Fibroblast of peridontal ligament (primary cell): Measurements from ENCODE around the gene BACH2.
"Not testable (repeated sequence)": the region's sequence is repeated elsewhere in the genome, so short reads cannot be mapped to it uniquely, and the experiment has no call there.

Experiments used
- DNase-seq: peaks from one replicate; pipeline ENCODE4 v3.0.0-alpha.2; 2010; ENCODE audit errors: extremely low read depth

Gene BACH2

GRCh38 chr6:90158936-90159335, 137.7 kb downstream of the BACH2 start:
- no peak for DNase-seq

- no peak for DNase-seq
Measured at GRCh38 chr6:90157441-90157840, 139.2 kb downstream of the BACH2 start.

GRCh38 chr6:90156861-90157260, 139.8 kb downstream of the BACH2 start:
- no peak for DNase-seq

- DNase-seq = no peak
Measured at GRCh38 chr6:90154755-90155470, 141.7 kb downstream of the BACH2 start.

GRCh38 chr6:90151576-90152422, 144.8 kb downstream of the BACH2 start:
- no peak for DNase-seq

GRCh38 chr6:90149280-90149679, 147.4 kb downstream of the BACH2 start:
- no peak for DNase-seq

- DNase-seq = no peak
Measured at GRCh38 chr6:90148867-90149266, 147.8 kb downstream of the BACH2 start.

GRCh38 chr6:90146921-90147649, 149.6 kb downstream of the BACH2 start:
- no peak for DNase-seq

- no peak for DNase-seq
Measured at GRCh38 chr6:90146024-90146423, 150.6 kb downstream of the BACH2 start.

GRCh38 chr6:90144928-90145555, 151.6 kb downstream of the BACH2 start:
- DNase-seq = no peak

- DNase-seq = no peak
Measured at GRCh38 chr6:90144396-90144795, 152.2 kb downstream of the BACH2 start.

GRCh38 chr6:90140683-90141082, 156.0 kb downstream of the BACH2 start:
- DNase-seq = no peak

- no peak for DNase-seq
Measured at GRCh38 chr6:90139272-90139817, 157.3 kb downstream of the BACH2 start.

- no peak for DNase-seq
Measured at GRCh38 chr6:90136837-90137568, 159.6 kb downstream of the BACH2 start.

- peak; percentile 20 for DNase-seq
Measured at GRCh38 chr6:90136176-90136575, 160.5 kb downstream of the BACH2 start.

- DNase-seq = peak; percentile 55
Measured at GRCh38 chr6:90135667-90136066, 161.0 kb downstream of the BACH2 start.

GRCh38 chr6:90133664-90134063, 163.0 kb downstream of the BACH2 start:
- DNase-seq = not testable (repeated sequence)

GRCh38 chr6:90131614-90132423, 164.8 kb downstream of the BACH2 start:
- peak; percentile 100 for DNase-seq

GRCh38 chr6:90131125-90131524, 165.5 kb downstream of the BACH2 start:
- peak; percentile 45 for DNase-seq

- not testable (repeated sequence) for DNase-seq
Measured at GRCh38 chr6:90128687-90129086, 168.0 kb downstream of the BACH2 start.
